Measurements from ENCODE around the gene PRKCA. TPM values are rescaled to one million over a fixed set of nuclear protein-coding genes. Genes with fewer than 3 reads are reported as not detected.

PRKCA gene
- total RNA-seq, 1 experiment from 2014 or later: 29.5 TPM

DNA sequence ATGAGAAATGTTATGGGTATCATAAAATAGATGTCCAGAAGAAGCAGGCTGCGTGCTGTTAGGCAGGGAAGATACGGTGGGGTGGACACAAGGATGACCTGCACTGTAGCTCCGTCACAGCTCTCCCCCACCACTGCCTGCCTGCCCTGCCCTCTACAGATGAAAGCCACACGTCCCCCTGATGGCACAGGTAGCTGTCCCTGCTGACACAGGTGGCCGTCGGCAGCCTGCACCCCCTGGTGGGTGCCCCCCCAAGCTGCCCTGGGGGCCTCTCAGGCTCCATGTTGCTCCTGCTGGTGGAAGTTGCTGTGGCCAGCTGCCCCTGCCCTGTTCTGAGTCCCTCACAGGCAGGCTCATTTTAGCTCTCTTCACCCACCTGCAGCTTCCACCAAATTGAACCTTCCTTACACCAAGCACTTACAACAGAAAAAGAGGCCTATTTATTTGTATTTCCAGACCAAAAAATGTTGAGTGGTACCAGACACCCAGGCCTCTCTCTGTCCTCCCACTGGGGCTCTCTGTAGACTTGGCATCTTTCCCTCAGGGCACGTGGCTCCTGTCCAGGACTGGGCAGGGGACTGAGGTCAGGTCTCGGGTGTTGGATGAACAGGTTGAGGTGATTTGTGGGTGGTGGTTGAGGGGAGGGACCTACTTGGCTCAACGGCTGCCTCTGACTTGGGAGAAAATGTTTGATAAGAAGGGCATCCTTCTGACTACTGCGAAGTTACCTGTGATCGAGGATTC lies 482.4 kb downstream of the PRKCA start:
- POLR2A ChIA-PET: no interaction called here
- H3K27ac Mint-ChIP-seq: peak overlapping the region; percentile 79
- H3K4me3 Mint-ChIP-seq: no peak overlapping the region
- H3K4me1 Mint-ChIP-seq: peaks cover 41% of the 10 kb centered on the region
- no peak for DNase-seq (ENCODE audit: low spot score)
- peaks cover 10% of the 10 kb centered on the region for H3K36me3 Mint-ChIP-seq
- no peaks in the 10 kb centered on the region for H3K27me3 Mint-ChIP-seq (ENCODE audit: low read depth)
- CTCF ChIA-PET: interaction anchor here (1.3 to 1.8 kb wide), 4 partner anchors 15 to 57 kb away, joined by 4 to 6 read pairs (median 4); no protein-coding TSS in a partner anchor
- ATAC-seq: no peak
- H3K9me3 Mint-ChIP-seq: 0 out of 2 replicates have a peak, but pooled peaks cover 4% of the 10 kb centered on the region
- TF ChIP-seq, protein P1, sequence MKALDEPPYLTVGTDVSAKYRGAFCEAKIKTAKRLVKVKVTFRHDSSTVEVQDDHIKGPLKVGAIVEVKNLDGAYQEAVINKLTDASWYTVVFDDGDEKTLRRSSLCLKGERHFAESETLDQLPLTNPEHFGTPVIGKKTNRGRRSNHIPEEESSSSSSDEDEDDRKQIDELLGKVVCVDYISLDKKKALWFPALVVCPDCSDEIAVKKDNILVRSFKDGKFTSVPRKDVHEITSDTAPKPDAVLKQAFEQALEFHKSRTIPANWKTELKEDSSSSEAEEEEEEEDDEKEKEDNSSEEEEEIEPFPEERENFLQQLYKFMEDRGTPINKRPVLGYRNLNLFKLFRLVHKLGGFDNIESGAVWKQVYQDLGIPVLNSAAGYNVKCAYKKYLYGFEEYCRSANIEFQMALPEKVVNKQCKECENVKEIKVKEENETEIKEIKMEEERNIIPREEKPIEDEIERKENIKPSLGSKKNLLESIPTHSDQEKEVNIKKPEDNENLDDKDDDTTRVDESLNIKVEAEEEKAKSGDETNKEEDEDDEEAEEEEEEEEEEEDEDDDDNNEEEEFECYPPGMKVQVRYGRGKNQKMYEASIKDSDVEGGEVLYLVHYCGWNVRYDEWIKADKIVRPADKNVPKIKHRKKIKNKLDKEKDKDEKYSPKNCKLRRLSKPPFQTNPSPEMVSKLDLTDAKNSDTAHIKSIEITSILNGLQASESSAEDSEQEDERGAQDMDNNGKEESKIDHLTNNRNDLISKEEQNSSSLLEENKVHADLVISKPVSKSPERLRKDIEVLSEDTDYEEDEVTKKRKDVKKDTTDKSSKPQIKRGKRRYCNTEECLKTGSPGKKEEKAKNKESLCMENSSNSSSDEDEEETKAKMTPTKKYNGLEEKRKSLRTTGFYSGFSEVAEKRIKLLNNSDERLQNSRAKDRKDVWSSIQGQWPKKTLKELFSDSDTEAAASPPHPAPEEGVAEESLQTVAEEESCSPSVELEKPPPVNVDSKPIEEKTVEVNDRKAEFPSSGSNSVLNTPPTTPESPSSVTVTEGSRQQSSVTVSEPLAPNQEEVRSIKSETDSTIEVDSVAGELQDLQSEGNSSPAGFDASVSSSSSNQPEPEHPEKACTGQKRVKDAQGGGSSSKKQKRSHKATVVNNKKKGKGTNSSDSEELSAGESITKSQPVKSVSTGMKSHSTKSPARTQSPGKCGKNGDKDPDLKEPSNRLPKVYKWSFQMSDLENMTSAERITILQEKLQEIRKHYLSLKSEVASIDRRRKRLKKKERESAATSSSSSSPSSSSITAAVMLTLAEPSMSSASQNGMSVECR (CRISPR knock-in tag; IDR thresholded peaks at IDR 0.05; ENCODE audit: borderline replicate concordance): no peak
- peak; percentile 20; the same call in 1 of the 2 replicates for TF ChIP-seq ZNF423 (CRISPR knock-in tag; IDR thresholded peaks at IDR 0.05)
- TF ChIP-seq, protein P2, sequence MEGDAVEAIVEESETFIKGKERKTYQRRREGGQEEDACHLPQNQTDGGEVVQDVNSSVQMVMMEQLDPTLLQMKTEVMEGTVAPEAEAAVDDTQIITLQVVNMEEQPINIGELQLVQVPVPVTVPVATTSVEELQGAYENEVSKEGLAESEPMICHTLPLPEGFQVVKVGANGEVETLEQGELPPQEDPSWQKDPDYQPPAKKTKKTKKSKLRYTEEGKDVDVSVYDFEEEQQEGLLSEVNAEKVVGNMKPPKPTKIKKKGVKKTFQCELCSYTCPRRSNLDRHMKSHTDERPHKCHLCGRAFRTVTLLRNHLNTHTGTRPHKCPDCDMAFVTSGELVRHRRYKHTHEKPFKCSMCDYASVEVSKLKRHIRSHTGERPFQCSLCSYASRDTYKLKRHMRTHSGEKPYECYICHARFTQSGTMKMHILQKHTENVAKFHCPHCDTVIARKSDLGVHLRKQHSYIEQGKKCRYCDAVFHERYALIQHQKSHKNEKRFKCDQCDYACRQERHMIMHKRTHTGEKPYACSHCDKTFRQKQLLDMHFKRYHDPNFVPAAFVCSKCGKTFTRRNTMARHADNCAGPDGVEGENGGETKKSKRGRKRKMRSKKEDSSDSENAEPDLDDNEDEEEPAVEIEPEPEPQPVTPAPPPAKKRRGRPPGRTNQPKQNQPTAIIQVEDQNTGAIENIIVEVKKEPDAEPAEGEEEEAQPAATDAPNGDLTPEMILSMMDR (IDR thresholded peaks at IDR 0.05): no peak
- no peak for TF ChIP-seq NR3C1 (CRISPR knock-in tag; conservative IDR thresholded peaks at IDR 0.05; ENCODE audit: low read depth)
- no peak for TF ChIP-seq FOXP1 (CRISPR knock-in tag; IDR thresholded peaks at IDR 0.05; ENCODE audit: borderline replicate concordance)
- TF ChIP-seq, protein P3, sequence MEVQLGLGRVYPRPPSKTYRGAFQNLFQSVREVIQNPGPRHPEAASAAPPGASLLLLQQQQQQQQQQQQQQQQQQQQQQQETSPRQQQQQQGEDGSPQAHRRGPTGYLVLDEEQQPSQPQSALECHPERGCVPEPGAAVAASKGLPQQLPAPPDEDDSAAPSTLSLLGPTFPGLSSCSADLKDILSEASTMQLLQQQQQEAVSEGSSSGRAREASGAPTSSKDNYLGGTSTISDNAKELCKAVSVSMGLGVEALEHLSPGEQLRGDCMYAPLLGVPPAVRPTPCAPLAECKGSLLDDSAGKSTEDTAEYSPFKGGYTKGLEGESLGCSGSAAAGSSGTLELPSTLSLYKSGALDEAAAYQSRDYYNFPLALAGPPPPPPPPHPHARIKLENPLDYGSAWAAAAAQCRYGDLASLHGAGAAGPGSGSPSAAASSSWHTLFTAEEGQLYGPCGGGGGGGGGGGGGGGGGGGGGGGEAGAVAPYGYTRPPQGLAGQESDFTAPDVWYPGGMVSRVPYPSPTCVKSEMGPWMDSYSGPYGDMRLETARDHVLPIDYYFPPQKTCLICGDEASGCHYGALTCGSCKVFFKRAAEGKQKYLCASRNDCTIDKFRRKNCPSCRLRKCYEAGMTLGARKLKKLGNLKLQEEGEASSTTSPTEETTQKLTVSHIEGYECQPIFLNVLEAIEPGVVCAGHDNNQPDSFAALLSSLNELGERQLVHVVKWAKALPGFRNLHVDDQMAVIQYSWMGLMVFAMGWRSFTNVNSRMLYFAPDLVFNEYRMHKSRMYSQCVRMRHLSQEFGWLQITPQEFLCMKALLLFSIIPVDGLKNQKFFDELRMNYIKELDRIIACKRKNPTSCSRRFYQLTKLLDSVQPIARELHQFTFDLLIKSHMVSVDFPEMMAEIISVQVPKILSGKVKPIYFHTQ (CRISPR knock-in tag; IDR thresholded peaks at IDR 0.05): no peak
- no peak for TF ChIP-seq IRF2 (CRISPR knock-in tag; IDR thresholded peaks at IDR 0.05; ENCODE audit: borderline replicate concordance, low read depth)
- TF ChIP-seq, protein P4, sequence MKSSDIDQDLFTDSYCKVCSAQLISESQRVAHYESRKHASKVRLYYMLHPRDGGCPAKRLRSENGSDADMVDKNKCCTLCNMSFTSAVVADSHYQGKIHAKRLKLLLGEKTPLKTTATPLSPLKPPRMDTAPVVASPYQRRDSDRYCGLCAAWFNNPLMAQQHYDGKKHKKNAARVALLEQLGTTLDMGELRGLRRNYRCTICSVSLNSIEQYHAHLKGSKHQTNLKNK (CRISPR knock-in tag; IDR thresholded peaks at IDR 0.05): no peak
- no peak for TF ChIP-seq ZNF121 (CRISPR knock-in tag; IDR thresholded peaks at IDR 0.05)

DNA sequence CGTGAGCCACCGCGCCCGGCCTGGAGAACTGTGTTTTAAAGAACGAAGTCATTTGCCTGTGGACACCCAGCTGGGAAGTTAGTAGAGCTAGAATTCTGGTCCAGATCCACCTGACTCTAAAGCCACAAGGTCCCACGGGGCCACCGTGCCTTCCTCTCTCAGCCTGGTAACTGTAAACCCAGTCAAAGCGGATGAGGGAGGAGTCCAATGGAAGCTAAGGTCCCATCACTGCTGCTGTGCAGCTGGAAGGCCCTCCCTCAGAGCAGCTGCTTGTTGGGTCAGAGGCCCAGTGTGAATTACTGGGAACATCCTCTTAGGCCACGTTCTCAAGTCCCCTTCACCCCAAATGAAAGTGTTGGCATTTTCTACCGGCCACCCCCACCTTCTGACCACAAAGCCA lies 483.7 kb downstream of the PRKCA start:
- no peak for ATAC-seq
- Mint-ChIP-seq H3K27me3 (ENCODE audit: low read depth) (no peaks in the 10 kb centered on the region), H3K27ac (no peak overlapping the region), H3K4me3 (no peak overlapping the region), H3K4me1 (peaks cover 39% of the 10 kb centered on the region), H3K36me3 (peaks cover 5% of the 10 kb centered on the region), H3K9me3 (no peaks in the 10 kb centered on the region)
- POLR2A ChIA-PET: interaction anchor here (0.6 kb wide), 1 partner anchor 35 kb away, joined by 3 read pairs; no protein-coding TSS in a partner anchor
- DNase-seq (ENCODE audit: low spot score): no peak
- CTCF ChIA-PET: interaction anchor here (0.9 kb wide), 1 partner anchor 8 kb away, joined by 4 read pairs; no protein-coding TSS in a partner anchor
- TF ChIP-seq, protein P5, sequence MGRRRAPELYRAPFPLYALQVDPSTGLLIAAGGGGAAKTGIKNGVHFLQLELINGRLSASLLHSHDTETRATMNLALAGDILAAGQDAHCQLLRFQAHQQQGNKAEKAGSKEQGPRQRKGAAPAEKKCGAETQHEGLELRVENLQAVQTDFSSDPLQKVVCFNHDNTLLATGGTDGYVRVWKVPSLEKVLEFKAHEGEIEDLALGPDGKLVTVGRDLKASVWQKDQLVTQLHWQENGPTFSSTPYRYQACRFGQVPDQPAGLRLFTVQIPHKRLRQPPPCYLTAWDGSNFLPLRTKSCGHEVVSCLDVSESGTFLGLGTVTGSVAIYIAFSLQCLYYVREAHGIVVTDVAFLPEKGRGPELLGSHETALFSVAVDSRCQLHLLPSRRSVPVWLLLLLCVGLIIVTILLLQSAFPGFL (CRISPR knock-in tag; IDR thresholded peaks at IDR 0.05; ENCODE audit: borderline replicate concordance): no peak
- TF ChIP-seq ZNF232 (CRISPR knock-in tag; IDR thresholded peaks at IDR 0.05) (no peak), SMAD4 (CRISPR knock-in tag; IDR thresholded peaks at IDR 0.05) (no peak), RORB (CRISPR knock-in tag; IDR thresholded peaks at IDR 0.05) (no peak), ZNF423 (CRISPR knock-in tag; IDR thresholded peaks at IDR 0.05) (no peak), TCF7 (CRISPR knock-in tag; IDR thresholded peaks at IDR 0.05; ENCODE audit: low read depth) (no peak), FOXK1 (CRISPR knock-in tag; IDR thresholded peaks at IDR 0.05) (no peak), ZNF121 (CRISPR knock-in tag; IDR thresholded peaks at IDR 0.05) (no peak), SP1 (CRISPR knock-in tag; conservative IDR thresholded peaks at IDR 0.05) (no peak), ZNF219 (CRISPR knock-in tag; IDR thresholded peaks at IDR 0.05; ENCODE audit: borderline replicate concordance) (no peak), NR3C1 (CRISPR knock-in tag; conservative IDR thresholded peaks at IDR 0.05; ENCODE audit: low read depth) (no peak), CBFB (CRISPR knock-in tag; IDR thresholded peaks at IDR 0.05; ENCODE audit: low read depth) (no peak)
- TF ChIP-seq, protein P6, sequence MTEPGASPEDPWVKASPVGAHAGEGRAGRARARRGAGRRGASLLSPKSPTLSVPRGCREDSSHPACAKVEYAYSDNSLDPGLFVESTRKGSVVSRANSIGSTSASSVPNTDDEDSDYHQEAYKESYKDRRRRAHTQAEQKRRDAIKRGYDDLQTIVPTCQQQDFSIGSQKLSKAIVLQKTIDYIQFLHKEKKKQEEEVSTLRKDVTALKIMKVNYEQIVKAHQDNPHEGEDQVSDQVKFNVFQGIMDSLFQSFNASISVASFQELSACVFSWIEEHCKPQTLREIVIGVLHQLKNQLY (CRISPR knock-in tag; IDR thresholded peaks at IDR 0.05): no peak
- TF ChIP-seq, protein P7, sequence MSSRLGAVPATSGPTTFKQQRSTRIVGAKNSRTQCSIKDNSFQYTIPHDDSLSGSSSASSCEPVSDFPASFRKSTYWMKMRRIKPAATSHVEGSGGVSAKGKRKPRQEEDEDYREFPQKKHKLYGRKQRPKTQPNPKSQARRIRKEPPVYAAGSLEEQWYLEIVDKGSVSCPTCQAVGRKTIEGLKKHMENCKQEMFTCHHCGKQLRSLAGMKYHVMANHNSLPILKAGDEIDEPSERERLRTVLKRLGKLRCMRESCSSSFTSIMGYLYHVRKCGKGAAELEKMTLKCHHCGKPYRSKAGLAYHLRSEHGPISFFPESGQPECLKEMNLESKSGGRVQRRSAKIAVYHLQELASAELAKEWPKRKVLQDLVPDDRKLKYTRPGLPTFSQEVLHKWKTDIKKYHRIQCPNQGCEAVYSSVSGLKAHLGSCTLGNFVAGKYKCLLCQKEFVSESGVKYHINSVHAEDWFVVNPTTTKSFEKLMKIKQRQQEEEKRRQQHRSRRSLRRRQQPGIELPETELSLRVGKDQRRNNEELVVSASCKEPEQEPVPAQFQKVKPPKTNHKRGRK (CRISPR knock-in tag; IDR thresholded peaks at IDR 0.05; ENCODE audit: borderline replicate concordance): no peak

Data from WTC11 (cell line).